ENCODE results near the gene ATF1.

Gene ATF1

GRCh38 chr12:50788561-50788960 is 24.7 kb downstream of the ATF1 start:
- TF ChIP-seq EZH2 (IDR thresholded peaks at IDR 0.05; ENCODE audit: borderline replicate concordance, low read length): no peak
- TF ChIP-seq CTCF (IDR thresholded peaks at IDR 0.05; ENCODE audit: low read length): no peak
- Histone ChIP-seq H3K4me2 (ENCODE audit: low read length) (no peak overlapping the region), H3F3A (ENCODE audit: insufficient read depth, low read length) (no peaks in the 10 kb centered on the region), H3K79me2 (ENCODE audit: insufficient read depth, low read length) (no peaks in the 10 kb centered on the region; the same call in 1 of the 2 replicates), H3K4me3 (ENCODE audit: low read depth, low read length, poor library complexity, severe bottlenecking) (no peak overlapping the region), H3K27ac (ENCODE audit: low read depth, low read length, poor library complexity, severe bottlenecking) (no peak overlapping the region), H3K9me3 (ENCODE audit: low read length) (0 out of 2 replicates have a peak, but pooled peaks cover 11% of the 10 kb centered on the region), H3K4me1 (ENCODE audit: insufficient read depth, low read length, severe bottlenecking) (no peaks in the 10 kb centered on the region), H3K36me3 (ENCODE audit: insufficient read depth, low read length) (peaks cover 29% of the 10 kb centered on the region), H3K9me2 (ENCODE audit: low read depth, low read length) (no peaks in the 10 kb centered on the region), H3K9ac (ENCODE audit: low read length) (no peak overlapping the region), H4K20me1 (ENCODE audit: insufficient read depth, low read length) (no peaks in the 10 kb centered on the region), H3K27me3 (ENCODE audit: insufficient read depth, low read length) (no peaks in the 10 kb centered on the region), H2AFZ (ENCODE audit: low read length) (no peak overlapping the region)

GRCh38 chr12:50790081-50790480 is 26.2 kb downstream of the ATF1 start:
- H4K20me1 ChIP-seq (ENCODE audit: insufficient read depth, low read length): no peaks in the 10 kb centered on the region
- 0 out of 2 replicates have a peak, but pooled peaks cover 11% of the 10 kb centered on the region for H3K9me3 ChIP-seq (ENCODE audit: low read length)

GRCh38 chr12:50799908-50800307 is 36.0 kb downstream of the ATF1 start:
- Histone ChIP-seq H3K9me3 (ENCODE audit: low read length) (peaks cover 17% of the 10 kb centered on the region), H3K27me3 (ENCODE audit: insufficient read depth, low read length) (no peaks in the 10 kb centered on the region), H3K79me2 (ENCODE audit: insufficient read depth, low read length) (no peaks in the 10 kb centered on the region), H3K9me2 (ENCODE audit: low read depth, low read length) (no peaks in the 10 kb centered on the region), H3K27ac (ENCODE audit: low read depth, low read length, poor library complexity, severe bottlenecking) (no peak overlapping the region), H2AFZ (ENCODE audit: low read length) (no peak overlapping the region), H3K9ac (ENCODE audit: low read length) (no peak overlapping the region), H3K4me1 (ENCODE audit: insufficient read depth, low read length, severe bottlenecking) (no peaks in the 10 kb centered on the region), H3K36me3 (ENCODE audit: insufficient read depth, low read length) (peaks cover 60% of the 10 kb centered on the region), H3K4me3 (ENCODE audit: low read depth, low read length, poor library complexity, severe bottlenecking) (no peak overlapping the region), H3K4me2 (ENCODE audit: low read length) (no peak overlapping the region), H3F3A (ENCODE audit: insufficient read depth, low read length) (no peaks in the 10 kb centered on the region), H4K20me1 (ENCODE audit: insufficient read depth, low read length) (no peaks in the 10 kb centered on the region)
- TF ChIP-seq CTCF (IDR thresholded peaks at IDR 0.05; ENCODE audit: low read length) (no peak), EZH2 (IDR thresholded peaks at IDR 0.05; ENCODE audit: borderline replicate concordance, low read length) (no peak)

More at GRCh38 chr12:50790081-50790480, 26.2 kb downstream of the ATF1 start:
- no peak overlapping the region for H3K4me3 ChIP-seq (ENCODE audit: low read depth, low read length, poor library complexity, severe bottlenecking)
- no peaks in the 10 kb centered on the region for H3F3A ChIP-seq (ENCODE audit: insufficient read depth, low read length)
- H2AFZ ChIP-seq (ENCODE audit: low read length): no peak overlapping the region
- no peaks in the 10 kb centered on the region for H3K4me1 ChIP-seq (ENCODE audit: insufficient read depth, low read length, severe bottlenecking)
- no peak overlapping the region for H3K9ac ChIP-seq (ENCODE audit: low read length)
- H3K79me2 ChIP-seq (ENCODE audit: insufficient read depth, low read length): no peaks in the 10 kb centered on the region; the same call in 1 of the 2 replicates
- H3K9me2 ChIP-seq (ENCODE audit: low read depth, low read length): no peaks in the 10 kb centered on the region
- H3K4me2 ChIP-seq (ENCODE audit: low read length): no peak overlapping the region
- TF ChIP-seq EZH2 (IDR thresholded peaks at IDR 0.05; ENCODE audit: borderline replicate concordance, low read length): no peak
- no peak for TF ChIP-seq CTCF (IDR thresholded peaks at IDR 0.05; ENCODE audit: low read length)
- H3K36me3 ChIP-seq (ENCODE audit: insufficient read depth, low read length): peaks cover 30% of the 10 kb centered on the region
- H3K27me3 ChIP-seq (ENCODE audit: insufficient read depth, low read length): no peaks in the 10 kb centered on the region
- no peak overlapping the region for H3K27ac ChIP-seq (ENCODE audit: low read depth, low read length, poor library complexity, severe bottlenecking)

Data from OCI-LY1 (cell line).